GM23338 (cell line): ENCODE data around the gene TNFSF8. TPM values are rescaled to one million over a fixed set of nuclear protein-coding genes. Genes with fewer than 3 reads are reported as not detected.

Source experiments
- ATAC-seq: fragments of 200-7000 bp; cut with Tn5 transposase; 3 replicates; pipeline ENCODE4 v1.9.1; 2020
- DNase-seq: peaks from one replicate; pipeline ENCODE4 v3.0.0-alpha.2; 2015; ENCODE audit warnings: low spot score
- H2AFZ ChIP-seq: fragments of 200-600 bp; sonication (generic); 2 replicates; pipeline ENCODE4 v1.8.0; 2016; ENCODE audit warnings: antibody characterized with exemption, mild to moderate bottlenecking, moderate library complexity
- H3F3A ChIP-seq: fragments of 200-600 bp; sonication (generic); replicated peaks from 2 replicates; pipeline ENCODE4 v1.8.0; 2017; ENCODE audit warnings: antibody characterized with exemption, mixed run types, low read depth
- H3K27ac ChIP-seq: fragments of 200-600 bp; sonication (generic); 2 replicates; pipeline ENCODE4 v1.6.1; 2016; ENCODE audit warnings: low read depth
- H3K27me3 ChIP-seq: fragments of 200-600 bp; sonication (generic); 2 replicates; pipeline ENCODE4 v1.8.0; 2016; ENCODE audit warnings: mild to moderate bottlenecking, mixed run types, moderate library complexity; ENCODE audit not compliant: insufficient read depth
- H3K36me3 ChIP-seq: fragments of 200-600 bp; sonication (generic); 2 replicates; pipeline ENCODE4 v1.8.0; 2016; ENCODE audit warnings: mild to moderate bottlenecking; ENCODE audit not compliant: insufficient read depth
- H3K4me1 ChIP-seq: fragments of 200-600 bp; sonication (generic); 2 replicates; pipeline ENCODE4 v1.8.0; 2016; ENCODE audit warnings: mild to moderate bottlenecking, moderate library complexity; ENCODE audit not compliant: insufficient read depth
- H3K4me2 ChIP-seq: fragments of 200-600 bp; sonication (generic); 2 replicates; pipeline ENCODE4 v1.7.1; 2017; ENCODE audit warnings: mixed run types
- H3K4me3 ChIP-seq: fragments of 200-600 bp; sonication (generic); 2 replicates; pipeline ENCODE4 v1.6.1; 2016; ENCODE audit warnings: mixed run types
- H3K79me2 ChIP-seq: fragments of 200-600 bp; sonication (generic); replicated peaks from 2 replicates; pipeline ENCODE4 v1.8.0; 2017; ENCODE audit warnings: mild to moderate bottlenecking; ENCODE audit not compliant: insufficient read depth
- H3K9me2 ChIP-seq: fragments of 200-600 bp; sonication (generic); 2 replicates; pipeline ENCODE4 v1.8.0; 2017; ENCODE audit not compliant: insufficient read depth
- H4K20me1 ChIP-seq: fragments of 200-600 bp; sonication (generic); replicated peaks from 2 replicates; pipeline ENCODE4 v1.8.0; 2017; ENCODE audit warnings: mild to moderate bottlenecking; ENCODE audit not compliant: insufficient read depth
- H3K27ac Mint-ChIP-seq: 2 replicates; pipeline ENCODE4 v1.8.0; 2020; ENCODE audit warnings: inconsistent platforms, mild to moderate bottlenecking, moderate library complexity, mixed read lengths
- H3K27me3 Mint-ChIP-seq: 3 replicates; pipeline ENCODE4 v1.8.0; 2022; ENCODE audit warnings: low read depth, mild to moderate bottlenecking, moderate library complexity, mixed read lengths, inconsistent platforms; ENCODE audit not compliant: insufficient read depth, poor library complexity
- H3K36me3 Mint-ChIP-seq: 3 replicates; pipeline ENCODE4 v1.8.0; 2021; ENCODE audit warnings: low read depth, mild to moderate bottlenecking, inconsistent platforms, moderate library complexity, mixed read lengths
- H3K4me1 Mint-ChIP-seq: 3 replicates; pipeline ENCODE4 v1.8.0; 2020; ENCODE audit warnings: mild to moderate bottlenecking, inconsistent platforms, mixed read lengths
- H3K4me3 Mint-ChIP-seq: 3 replicates; pipeline ENCODE4 v1.8.0; 2021; ENCODE audit warnings: moderate library complexity, mild to moderate bottlenecking, inconsistent platforms, mixed read lengths
- H3K9me3 Mint-ChIP-seq: 3 replicates; pipeline ENCODE4 v1.8.0; 2020; ENCODE audit warnings: moderate library complexity, mild to moderate bottlenecking, inconsistent platforms, mixed read lengths
- CTCF ChIP-seq, 2 experiments: fragments of 200-600 bp in 1 of 2; sonication (generic) in 1 of 2; conservative IDR thresholded peaks; 2 replicates each; pipeline versions ENCODE4 v1.5.1 to v1.6.1; 2016 to 2017; ENCODE audit warnings: antibody characterized with exemption in 2 of 2, low read depth in 2 of 2, mild to moderate bottlenecking in 2 of 2, moderate library complexity in 1 of 2
- ETS1 ChIP-seq: IDR thresholded peaks from 2 replicates; pipeline ENCODE4 v1.6.1; 2016; ENCODE audit warnings: antibody characterized with exemption
- EZH2phosphoT487 ChIP-seq: fragments of 200-600 bp; sonication (generic); IDR thresholded peaks from one replicate; pipeline ENCODE4 v1.8.1; 2018; ENCODE audit warnings: antibody characterized with exemption; ENCODE audit not compliant: unreplicated experiment
- NANOG ChIP-seq: IDR thresholded peaks from 2 replicates; pipeline ENCODE4 v1.6.1; 2016; ENCODE audit warnings: antibody characterized with exemption, borderline replicate concordance
- REST ChIP-seq: IDR thresholded peaks from one replicate; pipeline ENCODE4 v1.6.1; 2018; ENCODE audit warnings: antibody characterized with exemption; ENCODE audit not compliant: unreplicated experiment
- ZNF331 ChIP-seq: fragments of 250-450 bp; sonication (Bioruptor Pico); IDR thresholded peaks from 2 replicates; pipeline ENCODE4 v1.5.0; 2020; ENCODE audit warnings: low read depth, mild to moderate bottlenecking, moderate library complexity
- ZNF462 ChIP-seq: fragments of 250-450 bp; sonication (Bioruptor Pico); IDR thresholded peaks from 2 replicates; pipeline ENCODE4 v1.5.0; 2020; ENCODE audit warnings: mild to moderate bottlenecking, moderate library complexity
- polyA plus RNA-seq: library from polyadenylated mRNA; unstranded; fragments of >200 nt; fragmentation: Nextera tagmentation; extraction: Ambion mirVana; gene quantifications from 2 replicates; pipeline ENCODE4 v1.2.1, GENCODE V29; 2016
- total RNA-seq: library from RNA; depleted of rRNA; stranded (reverse); fragments of >200 nt; shearing (Covaris generic); gene quantifications from 2 replicates; pipeline ENCODE4 v1.2.3, GENCODE V29; 2014

The TNFSF8 gene
- total and polyA plus RNA-seq, 2 experiments from 2014 or later: not detected

GRCh38 chr9:114898741-114899140 is 31.6 kb downstream of the TNFSF8 start (continued):
- TF ChIP-seq ZNF462 (CRISPR knock-in tag) (no peak), ZNF331 (no peak)

- Mint-ChIP-seq H3K36me3 (no peaks in the 10 kb centered on the region), H3K4me1 (peaks cover 12% of the 10 kb centered on the region), H3K27ac (no peak overlapping the region), H3K9me3 (no peaks in the 10 kb centered on the region), H3K4me3 (no peak overlapping the region), H3K27me3 (peaks cover 3% of the 10 kb centered on the region)
- no peaks in the 10 kb centered on the region for H4K20me1 ChIP-seq
- H3K4me3 ChIP-seq: no peak overlapping the region
- ATAC-seq: no peak
- H3K36me3 ChIP-seq: no peaks in the 10 kb centered on the region
- no peaks in the 10 kb centered on the region; the same call in 1 of the 2 replicates for H3K4me1 ChIP-seq
- DNase-seq: no peak
- no peaks in the 10 kb centered on the region for H3K9me2 ChIP-seq
- H3K27me3 ChIP-seq: no peaks in the 10 kb centered on the region
- H3F3A ChIP-seq: no peaks in the 10 kb centered on the region
- H3K4me2 ChIP-seq: no peak overlapping the region
- no peaks in the 10 kb centered on the region for H3K79me2 ChIP-seq
- H2AFZ ChIP-seq: no peak overlapping the region
- H3K27ac ChIP-seq: no peak overlapping the region
- TF ChIP-seq REST (no peak), CTCF (conservative IDR thresholded peaks at IDR 0.05; ENCODE audit: low read depth in 2 of 2) (no peak), NANOG (no peak), ETS1 (no peak), EZH2phosphoT487 (no peak)
Measured at GRCh38 chr9:114897196-114897595, 33.2 kb downstream of the TNFSF8 start.
